GM10248 (cell line): ENCODE results near the gene ADGRG3.

ENCODE experiments used
- CTCF ChIA-PET: fragments of 300-600 bp; sonication (Branson Sonifier 250); formaldehyde crosslinking; extraction: SDS; loops from one replicate; lab custom pipeline; 2021; ENCODE audit warnings: antibody characterized with exemption; lab: Yijun Ruan, JAX
- POLR2A ChIA-PET: fragments of 350-650 bp; sonication (Branson Sonifier 250); formaldehyde crosslinking; extraction: SDS; loops from one replicate; lab custom pipeline; 2020; ENCODE audit warnings: antibody characterized with exemption; lab: Yijun Ruan, JAX
- DNase-seq: peaks from one replicate; pipeline ENCODE4 v3.0.0; 2012; ENCODE audit errors: extremely low spot score
- TF ChIP-seq, protein P1 (sequence below): IDR thresholded peaks from 2 replicates; pipeline ENCODE4 v1.5.1; 2012; ENCODE audit warnings: mild to moderate bottlenecking, low read depth; ENCODE audit errors: extremely low read depth, missing control alignments, control extremely low read depth

The ADGRG3 gene

DNA sequence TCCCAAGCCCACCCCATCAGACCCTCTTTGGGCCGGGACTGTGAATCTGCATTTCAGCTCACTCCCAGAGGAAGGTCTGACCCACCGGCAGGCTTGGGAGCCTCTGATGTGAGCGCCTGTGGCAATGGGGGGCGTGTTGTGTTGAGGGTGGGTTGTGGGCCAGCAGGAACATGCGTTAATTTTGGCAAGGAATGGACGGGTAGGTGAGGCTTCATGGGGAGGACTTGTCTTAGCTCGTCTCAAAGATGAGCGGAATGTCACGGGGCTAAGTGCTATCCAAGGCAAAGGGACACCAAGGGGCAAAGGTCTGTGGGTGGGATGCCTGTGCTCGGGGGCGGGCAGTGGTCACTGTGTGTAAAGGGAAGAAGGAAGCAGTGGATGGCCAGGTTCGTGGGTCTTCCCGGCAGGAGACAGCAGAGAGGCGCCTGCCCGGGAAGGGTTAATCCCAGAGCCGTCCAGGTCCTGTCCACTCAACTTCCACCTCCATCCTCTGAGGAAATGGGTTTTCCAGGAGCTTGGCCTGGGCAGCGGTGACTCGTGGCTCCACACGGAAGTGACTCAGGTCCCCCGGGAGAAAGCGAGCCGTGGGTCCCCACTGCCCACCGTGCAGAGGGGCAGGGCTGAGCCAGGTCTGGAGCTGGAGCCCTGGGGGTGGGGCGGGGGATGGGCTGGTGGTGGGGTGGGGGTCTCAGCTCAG lies 22.3 kb upstream of the ADGRG3 start:
- POLR2A ChIA-PET, result no interaction called here
- DNase-seq, result no peak
- TF ChIP-seq, protein P1, sequence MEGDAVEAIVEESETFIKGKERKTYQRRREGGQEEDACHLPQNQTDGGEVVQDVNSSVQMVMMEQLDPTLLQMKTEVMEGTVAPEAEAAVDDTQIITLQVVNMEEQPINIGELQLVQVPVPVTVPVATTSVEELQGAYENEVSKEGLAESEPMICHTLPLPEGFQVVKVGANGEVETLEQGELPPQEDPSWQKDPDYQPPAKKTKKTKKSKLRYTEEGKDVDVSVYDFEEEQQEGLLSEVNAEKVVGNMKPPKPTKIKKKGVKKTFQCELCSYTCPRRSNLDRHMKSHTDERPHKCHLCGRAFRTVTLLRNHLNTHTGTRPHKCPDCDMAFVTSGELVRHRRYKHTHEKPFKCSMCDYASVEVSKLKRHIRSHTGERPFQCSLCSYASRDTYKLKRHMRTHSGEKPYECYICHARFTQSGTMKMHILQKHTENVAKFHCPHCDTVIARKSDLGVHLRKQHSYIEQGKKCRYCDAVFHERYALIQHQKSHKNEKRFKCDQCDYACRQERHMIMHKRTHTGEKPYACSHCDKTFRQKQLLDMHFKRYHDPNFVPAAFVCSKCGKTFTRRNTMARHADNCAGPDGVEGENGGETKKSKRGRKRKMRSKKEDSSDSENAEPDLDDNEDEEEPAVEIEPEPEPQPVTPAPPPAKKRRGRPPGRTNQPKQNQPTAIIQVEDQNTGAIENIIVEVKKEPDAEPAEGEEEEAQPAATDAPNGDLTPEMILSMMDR, result no peak
- CTCF ChIA-PET, result interaction anchor here (0.7 to 8.5 kb wide), 9 partner anchors 8 to 133 kb away, joined by 3 to 219 read pairs (median 4); no protein-coding TSS in a partner anchor

DNA sequence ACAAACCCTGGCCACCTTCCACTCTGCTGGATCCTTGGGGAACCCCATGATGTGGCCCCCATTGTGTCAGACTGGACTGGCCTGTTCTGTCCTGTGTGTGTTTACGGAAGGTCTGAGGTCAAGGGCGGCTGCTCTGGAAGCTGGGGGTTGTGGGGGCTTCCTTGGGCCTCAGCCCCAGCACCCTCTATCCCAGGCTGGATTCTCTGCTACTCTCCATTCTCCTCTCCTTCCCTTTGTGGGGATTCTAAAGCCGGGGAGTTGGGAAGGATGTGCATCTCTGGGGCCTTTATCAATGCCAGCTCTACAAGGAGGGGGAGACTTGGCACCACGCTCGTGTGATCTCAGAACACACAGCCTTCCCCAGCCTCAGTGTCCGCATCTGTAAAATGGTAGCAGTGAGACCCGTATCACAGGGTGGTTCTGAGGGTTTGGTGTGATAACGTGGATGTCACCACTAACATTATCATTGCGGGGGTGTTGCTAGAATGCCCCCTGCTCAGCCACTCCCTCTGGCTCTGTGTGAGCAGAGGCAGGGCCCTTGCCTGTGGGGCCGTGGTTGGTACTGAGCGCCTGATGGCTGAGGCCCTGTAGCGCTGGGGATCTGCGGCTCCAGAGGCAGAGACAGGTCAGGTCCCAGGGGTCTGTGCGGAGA lies 21.6 kb upstream of the ADGRG3 start:
- TF ChIP-seq, protein P1, result no peak
- ChIA-PET CTCF (interaction anchor here (0.7 to 8.5 kb wide), 13 partner anchors 9 to 229 kb away, joined by 3 to 219 read pairs (median 25); partner anchors contain the start of gene ADGRG1), POLR2A (no interaction called here)
- no peak for DNase-seq

DNA sequence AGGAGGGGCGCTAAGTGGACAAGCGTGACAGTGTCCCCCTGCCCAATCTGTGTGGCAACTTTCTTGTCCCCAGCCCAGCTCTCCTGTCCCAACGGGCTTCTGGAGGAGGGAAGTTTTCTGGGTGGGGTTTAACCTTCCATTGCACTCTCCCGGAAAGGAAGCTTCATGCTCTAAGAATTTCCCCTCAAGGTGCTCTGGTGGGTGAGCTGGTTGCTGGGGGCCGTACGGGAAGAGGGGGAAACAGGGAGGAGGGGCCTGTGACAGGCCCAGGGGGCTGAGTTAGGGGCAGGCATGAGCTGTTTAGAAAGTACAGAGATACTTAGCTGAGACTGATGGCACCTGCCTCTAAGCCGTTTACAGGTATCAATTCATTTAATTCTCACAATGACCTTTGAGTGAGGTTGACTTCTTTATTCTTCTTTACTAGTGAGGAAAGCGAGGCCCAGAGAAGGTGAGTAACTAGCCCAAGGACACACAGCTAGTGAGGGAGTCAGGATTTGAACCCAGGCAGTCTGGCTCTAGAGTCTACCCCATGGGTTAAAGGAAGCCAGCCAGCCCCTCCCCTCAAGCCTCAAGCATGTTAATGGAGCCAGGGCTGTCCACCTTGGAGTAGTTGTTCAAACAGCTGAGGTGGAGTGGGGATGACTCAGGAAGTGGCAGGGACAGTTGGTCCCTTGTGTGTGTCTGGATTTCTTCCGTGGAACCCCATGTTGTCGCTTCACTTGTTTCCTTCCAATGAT lies 20.8 kb upstream of the ADGRG3 start:
- POLR2A ChIA-PET, result interaction anchor here (0.6 kb wide), 1 partner anchor 370 kb away, joined by 3 read pairs; no protein-coding TSS in a partner anchor
- CTCF ChIA-PET, result interaction anchor here (0.7 to 8.5 kb wide), 21 partner anchors 10 to 229 kb away, joined by 3 to 219 read pairs (median 14); partner anchors contain the start of genes ADGRG1 and ADGRG5
- no peak for DNase-seq
- TF ChIP-seq, protein P1, result no peak

DNA sequence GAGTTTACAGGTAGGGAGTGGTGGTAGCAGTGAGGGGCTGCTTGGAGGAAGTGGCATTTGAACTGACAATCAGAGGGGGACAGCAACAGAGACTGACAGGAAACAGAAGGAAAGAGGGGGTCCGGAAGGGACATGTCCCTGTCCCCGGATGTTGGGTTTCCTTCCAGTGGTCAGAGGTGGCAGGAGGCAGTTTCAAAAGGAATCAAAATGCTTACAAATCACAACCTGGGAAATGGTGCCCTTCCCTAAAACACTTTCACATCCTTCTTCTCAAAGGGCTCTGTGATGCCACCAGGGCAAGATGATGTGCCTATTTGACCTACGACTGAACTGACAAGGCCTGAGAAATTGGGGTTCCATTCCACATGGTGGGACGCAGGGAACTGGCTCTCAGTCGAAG lies 20.0 kb upstream of the ADGRG3 start:
- ChIA-PET CTCF (interaction anchor here (0.8 to 8.5 kb wide), 36 partner anchors 9 to 357 kb away, joined by 3 to 219 read pairs (median 6); partner anchors contain the start of genes ADGRG1, ADGRG5 and KATNB1), POLR2A (interaction anchor here (0.6 kb wide), 1 partner anchor 369 kb away, joined by 3 read pairs; no protein-coding TSS in a partner anchor)
- DNase-seq, result no peak

DNA sequence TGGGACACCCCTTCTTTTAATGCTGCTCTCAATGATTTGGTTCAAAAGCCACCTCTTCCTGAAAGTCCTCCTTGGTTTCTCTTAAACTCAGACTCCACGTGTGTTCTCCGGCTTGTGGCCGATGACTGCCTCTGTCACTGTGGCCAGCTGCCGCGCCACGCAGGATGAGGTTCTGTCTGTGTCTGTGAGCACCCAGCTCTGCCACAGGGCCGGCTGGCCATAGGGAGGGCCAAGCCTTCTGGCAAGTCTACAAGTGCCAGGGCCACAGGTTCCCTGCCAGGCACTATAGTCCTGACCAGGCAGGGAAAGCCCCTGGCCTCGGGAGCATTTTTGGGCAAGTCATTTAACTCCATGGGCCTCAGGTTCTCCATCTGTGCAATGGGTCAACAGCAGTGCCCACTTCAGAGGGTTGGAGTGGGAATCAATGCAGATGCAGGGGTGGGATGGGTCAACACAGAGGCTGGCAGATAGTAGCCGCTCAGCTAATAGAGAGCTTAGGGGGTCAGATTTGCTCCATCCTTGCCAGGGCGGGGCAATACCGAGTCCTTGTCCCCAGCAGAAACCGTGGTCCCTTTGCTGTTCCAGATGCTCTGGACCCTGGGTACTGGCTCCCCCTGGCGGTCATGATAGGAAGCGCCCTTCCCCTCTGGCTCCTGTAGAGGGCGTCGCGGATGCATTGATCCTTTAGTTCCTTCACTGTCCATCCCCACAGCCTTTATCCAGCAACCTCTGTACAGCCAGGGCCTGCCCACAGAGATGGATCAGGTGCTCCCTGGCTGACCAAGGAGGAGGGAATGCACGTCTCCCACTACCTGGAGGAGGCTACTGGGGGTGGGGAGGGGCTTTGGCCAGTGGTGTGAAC lies 19.3 kb upstream of the ADGRG3 start:
- TF ChIP-seq, protein P1, result peak; percentile 100
- DNase-seq, result peak; percentile 92
- ChIA-PET POLR2A (no interaction called here), CTCF (interaction anchor here (0.6 to 8.5 kb wide), 49 partner anchors 8 to 356 kb away, joined by 3 to 219 read pairs (median 5); partner anchors contain the start of genes ADGRG1, ADGRG3, ADGRG5 and KATNB1)

More for the DNA sequence above, 20.0 kb upstream of the ADGRG3 start:
- TF ChIP-seq, protein P1, result no peak
